ENCODE results near the gene LUC7L.
"Not testable (repeated sequence)": the region's sequence is repeated elsewhere in the genome, so short reads cannot be mapped to it uniquely, and the experiment has no call there.

The LUC7L gene

DNA sequence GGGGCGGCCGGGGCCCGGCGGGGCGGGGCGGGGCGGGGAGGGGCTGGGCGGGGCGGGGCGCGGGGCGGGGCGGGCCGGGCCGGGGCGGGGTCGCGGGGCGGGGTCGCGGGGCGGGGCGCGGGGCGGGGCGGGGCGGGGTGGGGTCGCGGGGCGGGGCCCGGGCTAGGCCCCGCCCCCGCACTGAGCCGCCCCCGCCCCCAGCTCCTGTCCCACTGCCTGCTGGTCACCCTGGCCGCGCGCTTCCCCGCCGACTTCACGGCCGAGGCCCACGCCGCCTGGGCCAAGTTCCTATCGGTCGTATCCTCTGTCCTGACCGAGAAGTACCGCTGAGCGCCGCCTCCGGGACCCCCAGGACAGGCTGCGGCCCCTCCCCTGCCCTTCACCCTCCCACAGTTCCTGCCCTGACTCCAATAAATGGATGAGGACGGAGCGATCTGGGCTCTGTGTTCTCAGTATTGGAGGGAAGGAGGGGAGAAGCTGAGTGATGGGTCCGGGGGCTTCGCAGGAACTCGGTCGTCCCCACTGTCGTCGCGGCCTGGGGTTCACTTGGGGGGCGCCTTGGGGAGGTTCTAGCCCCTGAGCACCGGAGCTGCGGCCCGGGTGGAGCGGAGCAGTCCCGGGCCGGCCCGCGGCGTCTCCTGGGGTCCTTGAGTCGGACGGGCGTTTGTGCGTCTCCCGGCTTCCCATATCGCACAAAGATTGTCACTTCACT is 64.3 kb downstream of the LUC7L start:
- DNase-seq (ENCODE audit: low spot score), result no peak

DNA sequence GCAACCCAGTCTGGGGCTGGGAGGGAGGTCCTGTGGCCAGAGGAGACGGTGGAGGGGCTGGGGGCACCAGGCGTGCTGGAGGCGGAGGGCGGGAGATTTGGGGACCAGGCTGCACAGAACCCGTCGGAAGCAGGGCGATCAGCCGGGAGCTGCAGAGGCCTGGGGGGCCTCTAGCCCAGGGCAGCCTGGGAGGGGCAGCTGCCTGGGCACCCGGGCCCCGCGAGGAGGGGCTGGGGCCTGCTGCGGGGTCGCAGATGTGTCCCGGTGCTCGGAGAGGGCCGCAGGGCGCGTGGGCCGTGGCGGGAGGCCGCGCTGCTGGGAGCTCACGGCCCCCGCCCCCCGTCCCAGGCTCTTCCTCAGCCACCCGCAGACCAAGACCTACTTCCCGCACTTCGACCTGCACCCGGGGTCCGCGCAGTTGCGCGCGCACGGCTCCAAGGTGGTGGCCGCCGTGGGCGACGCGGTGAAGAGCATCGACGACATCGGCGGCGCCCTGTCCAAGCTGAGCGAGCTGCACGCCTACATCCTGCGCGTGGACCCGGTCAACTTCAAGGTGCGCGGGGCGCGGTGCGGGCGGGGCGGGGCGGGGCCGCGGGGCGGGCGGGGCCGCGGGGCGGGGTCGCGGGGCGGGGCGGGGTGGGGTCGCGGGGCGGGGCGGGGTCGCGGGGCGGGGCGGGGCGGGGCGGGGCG is 65.0 kb downstream of the LUC7L start:
- DNase-seq (ENCODE audit: low spot score), result not testable (repeated sequence)

GRCh38 chr16:163696-164095 is 65.6 kb downstream of the LUC7L start:
- not testable (repeated sequence) for DNase-seq (ENCODE audit: low spot score)

GRCh38 chr16:163139-163538 is 66.1 kb downstream of the LUC7L start:
- DNase-seq (ENCODE audit: low spot score), result not testable (repeated sequence)

- no peak for DNase-seq (ENCODE audit: low spot score)
These were observed 66.8 kb downstream of the LUC7L start for GRCh38 chr16:162271-162991.

DNA sequence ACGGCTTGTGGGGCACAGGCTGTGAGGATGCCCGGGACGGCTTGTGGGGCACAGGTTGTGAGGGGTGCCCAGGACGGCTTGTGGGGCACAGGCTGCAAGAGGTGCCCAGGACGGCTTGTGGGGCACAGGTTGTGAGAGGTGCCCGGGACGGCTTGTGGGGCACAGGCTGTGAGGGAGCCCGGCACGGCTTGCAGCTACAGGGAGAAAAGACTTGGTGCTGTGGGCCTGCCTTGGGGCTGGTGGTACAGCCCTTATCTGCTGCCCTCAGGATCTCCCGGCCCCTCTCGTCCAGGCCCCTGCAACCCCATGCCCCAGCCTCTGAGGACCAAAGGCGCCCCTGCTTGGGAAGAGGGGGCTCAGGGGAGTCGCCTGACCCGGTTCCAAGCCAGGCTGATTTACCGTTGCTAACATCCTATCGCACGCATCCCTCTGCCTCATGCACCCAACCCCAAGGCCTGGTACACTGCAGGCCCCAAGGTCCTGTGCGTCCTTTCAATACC is 68.5 kb downstream of the LUC7L start:
- no peak for DNase-seq (ENCODE audit: low spot score)

DNA sequence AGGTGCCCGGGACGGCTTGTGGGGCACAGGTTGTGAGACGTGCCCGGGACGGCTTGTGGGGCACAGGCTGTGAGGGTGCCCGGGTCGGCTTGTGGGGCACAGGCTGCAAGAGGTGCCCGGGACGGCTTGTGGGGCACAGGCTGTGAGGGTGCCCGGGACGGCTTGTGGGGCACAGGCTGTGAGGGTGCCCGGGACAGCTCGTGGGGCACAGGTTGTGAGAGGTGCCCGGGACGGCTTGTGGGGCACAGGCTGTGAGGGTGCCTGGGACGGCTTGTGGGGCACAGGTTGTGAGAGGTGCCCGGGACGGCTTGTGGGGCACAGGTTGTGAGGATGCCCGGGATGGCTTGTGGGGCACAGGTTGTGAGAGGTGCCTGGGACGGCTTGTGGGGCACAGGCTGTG is 69.0 kb downstream of the LUC7L start:
- DNase-seq (ENCODE audit: low spot score), result not testable (repeated sequence)

DNA sequence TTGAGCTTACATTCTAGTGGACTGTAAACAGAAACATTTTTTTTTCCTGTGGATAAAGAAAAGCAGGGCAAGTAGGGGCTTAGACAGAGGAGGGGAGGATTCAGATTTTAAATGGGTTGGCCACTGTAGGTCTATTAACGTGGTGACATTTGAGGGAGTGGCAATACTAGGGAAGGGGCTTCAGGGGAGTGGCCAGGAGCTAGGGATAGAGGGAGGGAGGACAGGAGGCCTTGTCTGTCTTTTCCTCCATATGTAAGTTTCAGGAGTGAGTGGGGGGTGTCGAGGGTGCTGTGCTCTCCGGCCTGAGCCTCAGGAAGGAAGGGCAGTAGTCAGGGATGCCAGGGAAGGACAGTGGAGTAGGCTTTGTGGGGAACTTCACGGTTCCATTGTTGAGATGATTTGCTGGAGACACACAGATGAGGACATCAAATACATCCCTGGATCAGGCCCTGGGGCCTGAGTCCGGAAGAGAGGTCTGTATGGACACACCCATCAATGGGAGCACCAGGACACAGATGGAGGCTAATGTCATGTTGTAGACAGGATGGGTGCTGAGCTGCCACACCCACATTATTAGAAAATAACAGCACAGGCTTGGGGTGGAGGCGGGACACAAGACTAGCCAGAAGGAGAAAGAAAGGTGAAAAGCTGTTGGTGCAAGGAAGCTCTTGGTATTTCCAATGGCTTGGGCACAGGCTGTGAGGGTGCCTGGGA is 70.0 kb downstream of the LUC7L start:
- peak; percentile 31 for DNase-seq (ENCODE audit: low spot score)

DNA sequence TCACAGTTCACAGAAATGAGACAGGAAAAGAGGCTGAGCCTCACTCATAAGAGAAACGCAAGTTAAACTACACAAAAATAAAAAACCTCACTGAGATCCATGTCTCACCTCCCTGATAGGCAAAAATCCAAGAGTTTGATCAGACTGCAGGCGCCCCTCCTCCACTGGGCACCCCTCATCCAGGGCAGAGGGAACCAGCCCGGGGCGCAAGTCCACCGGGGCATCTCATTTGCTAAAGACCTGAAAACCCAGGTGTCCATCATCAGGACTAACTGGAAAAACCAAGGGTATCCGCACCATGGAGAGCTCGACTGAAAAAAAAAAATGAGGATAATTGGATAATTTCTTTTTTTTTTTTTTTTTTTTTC is 74.2 kb downstream of the LUC7L start:
- no peak for DNase-seq (ENCODE audit: low spot score)

DNA sequence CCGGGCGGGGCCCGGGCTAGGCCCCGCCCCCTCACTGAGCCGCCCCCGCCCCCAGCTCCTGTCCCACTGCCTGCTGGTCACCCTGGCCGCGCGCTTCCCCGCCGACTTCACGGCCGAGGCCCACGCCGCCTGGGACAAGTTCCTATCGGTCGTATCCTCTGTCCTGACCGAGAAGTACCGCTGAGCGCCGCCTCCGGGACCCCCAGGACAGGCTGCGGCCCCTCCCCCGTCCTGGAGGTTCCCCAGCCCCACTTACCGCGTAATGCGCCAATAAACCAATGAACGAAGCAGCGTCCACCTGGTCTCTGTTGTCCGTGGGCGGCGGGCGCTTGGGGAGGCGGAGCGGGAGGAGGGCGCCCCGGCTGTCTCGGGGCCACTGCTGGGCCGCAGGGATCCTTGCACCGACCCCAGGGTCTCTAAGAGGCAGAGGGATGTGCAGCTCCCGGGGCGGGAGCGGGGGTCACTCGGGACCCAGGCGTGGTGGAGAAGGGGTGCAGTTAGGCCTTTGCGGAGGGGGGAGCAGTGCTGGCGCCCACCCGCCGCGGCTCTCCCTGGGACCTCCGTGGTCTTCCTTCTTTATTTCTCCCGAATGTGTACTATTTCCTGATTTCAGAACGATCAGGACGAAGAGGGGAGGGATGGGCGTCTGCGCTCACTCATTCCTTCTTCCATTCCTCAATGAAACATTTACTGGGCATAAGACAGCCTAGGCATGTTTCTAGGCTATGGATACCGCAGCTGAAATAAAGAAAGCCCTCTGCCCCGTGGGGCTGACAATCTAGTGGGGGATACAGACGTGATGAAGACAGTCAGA is 74.8 kb downstream of the LUC7L start:
- no peak for DNase-seq (ENCODE audit: low spot score)

DNA sequence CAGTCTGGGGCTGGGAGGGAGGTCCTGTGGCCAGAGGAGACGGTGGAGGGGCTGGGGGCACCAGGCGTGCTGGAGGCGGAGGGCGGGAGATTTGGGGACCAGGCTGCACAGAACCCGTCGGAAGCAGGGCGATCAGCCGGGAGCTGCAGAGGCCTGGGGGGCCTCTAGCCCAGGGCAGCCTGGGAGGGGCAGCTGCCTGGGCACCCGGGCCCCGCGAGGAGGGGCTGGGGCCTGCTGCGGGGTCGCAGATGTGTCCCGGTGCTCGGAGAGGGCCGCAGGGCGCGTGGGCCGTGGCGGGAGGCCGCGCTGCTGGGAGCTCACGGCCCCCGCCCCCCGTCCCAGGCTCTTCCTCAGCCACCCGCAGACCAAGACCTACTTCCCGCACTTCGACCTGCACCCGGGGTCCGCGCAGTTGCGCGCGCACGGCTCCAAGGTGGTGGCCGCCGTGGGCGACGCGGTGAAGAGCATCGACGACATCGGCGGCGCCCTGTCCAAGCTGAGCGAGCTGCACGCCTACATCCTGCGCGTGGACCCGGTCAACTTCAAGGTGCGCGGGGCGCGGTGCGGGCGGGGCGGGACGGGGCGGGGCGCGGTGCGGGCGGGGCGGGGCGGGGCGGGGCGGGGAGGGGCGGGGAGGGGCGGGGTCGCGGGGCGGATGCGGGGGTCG is 75.6 kb downstream of the LUC7L start:
- not testable (repeated sequence) for DNase-seq (ENCODE audit: low spot score)

DNA sequence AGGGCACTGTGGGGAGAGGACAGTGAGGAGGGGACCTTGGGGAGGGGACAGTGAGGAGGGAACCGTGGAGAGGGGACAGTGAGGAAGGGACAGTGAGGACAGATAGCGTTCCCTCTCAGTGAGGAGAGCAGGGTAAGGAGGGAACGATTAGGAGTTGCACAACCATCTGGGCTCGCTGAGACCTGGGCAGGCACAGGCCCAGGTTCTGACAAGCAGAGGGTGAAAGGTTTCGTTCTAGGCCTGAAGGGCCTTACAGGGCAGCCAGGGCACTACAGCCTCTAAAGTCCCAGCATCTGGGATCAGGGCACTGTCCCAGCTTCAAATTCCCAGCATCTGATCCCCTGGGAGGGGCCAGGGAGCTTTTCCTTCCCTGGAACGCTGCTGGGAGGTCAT is 76.1 kb downstream of the LUC7L start:
- DNase-seq (ENCODE audit: low spot score), result not testable (repeated sequence)

DNA sequence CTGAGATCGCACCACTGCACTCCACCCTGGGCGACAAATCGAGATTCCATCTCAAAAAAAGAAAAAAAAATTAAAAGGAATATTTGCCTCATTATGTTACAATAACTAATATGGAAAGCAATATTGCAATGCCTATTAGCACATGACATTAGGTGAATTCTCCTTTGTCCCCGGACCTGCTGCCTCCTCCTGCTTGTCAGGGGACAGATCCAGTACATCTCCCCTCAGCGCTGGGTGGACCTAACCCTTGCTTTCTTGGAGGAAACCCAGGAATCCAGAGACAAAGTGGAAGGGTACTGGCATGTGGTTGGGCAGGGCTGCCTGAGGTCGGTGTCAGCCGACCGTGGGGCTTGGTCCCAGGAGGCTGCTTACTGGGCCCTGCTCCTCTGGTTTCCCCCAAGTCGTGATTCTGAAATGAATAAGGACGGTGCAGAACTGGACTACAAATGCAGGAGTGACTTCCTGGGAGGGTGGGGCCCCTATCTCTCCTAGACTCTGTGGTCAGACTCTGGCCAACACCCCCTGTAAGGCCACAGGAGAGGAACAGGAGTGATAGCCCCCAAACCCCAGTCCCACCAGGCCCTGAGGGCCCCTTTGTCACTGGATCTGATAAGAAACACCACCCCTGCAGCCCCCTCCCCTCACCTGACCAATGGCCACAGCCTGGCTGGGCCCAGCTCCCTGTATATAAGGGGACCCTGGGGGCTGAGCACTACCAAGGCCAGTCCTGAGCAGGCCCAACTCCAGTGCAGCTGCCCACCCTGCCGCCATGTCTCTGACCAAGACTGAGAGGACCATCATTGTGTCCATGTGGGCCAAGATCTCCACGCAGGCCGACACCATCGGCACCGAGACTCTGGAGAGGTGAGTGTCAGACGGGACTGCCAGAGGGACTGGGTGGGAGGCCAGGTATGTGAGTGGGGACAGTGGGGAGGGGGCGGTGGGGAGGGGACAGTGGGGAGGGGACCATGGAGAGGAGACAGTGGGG is 76.8 kb downstream of the LUC7L start, which contains the start of gene HBZ:
TSS of gene HBZ (plus strand) at position 504 of the 988 bp plus-strand sequence. CDS start at position 770, 266 bp downstream.
- no peak for DNase-seq (ENCODE audit: low spot score)

DNA sequence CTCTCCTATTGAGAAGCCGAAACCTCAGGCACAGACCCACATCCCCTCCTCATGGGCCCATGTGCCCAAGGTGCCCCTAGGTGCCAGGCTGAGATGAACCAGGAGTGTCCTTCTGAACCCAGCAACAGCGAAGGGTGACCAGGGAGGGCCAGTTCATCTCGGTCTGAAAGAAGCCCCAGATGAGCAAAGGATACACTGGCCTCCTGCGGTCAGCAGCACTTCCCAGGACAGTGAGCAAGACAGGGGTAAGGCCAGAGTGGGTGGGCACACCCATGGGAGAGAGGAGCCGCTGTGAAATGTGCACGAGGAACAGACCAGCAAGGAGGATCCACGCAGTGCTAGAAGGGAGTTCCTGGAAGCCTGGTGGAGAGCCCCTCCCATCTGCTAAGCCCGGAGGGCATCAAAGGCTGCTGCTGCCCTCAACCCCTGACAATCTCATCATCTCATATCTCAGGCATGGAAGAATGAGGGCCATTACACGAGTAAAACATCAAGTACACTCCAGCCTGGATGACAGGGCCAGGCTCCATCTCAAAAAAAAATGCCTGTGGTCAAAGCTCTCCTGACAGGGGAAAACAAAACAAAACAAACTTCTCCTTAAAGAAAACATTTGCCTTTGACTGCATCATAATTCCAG is 80.1 kb downstream of the LUC7L start:
- peak; percentile 17 for DNase-seq (ENCODE audit: low spot score)

GRCh38 chr16:146646-147045 is 82.6 kb downstream of the LUC7L start:
- DNase-seq (ENCODE audit: low spot score), result no peak

DNA sequence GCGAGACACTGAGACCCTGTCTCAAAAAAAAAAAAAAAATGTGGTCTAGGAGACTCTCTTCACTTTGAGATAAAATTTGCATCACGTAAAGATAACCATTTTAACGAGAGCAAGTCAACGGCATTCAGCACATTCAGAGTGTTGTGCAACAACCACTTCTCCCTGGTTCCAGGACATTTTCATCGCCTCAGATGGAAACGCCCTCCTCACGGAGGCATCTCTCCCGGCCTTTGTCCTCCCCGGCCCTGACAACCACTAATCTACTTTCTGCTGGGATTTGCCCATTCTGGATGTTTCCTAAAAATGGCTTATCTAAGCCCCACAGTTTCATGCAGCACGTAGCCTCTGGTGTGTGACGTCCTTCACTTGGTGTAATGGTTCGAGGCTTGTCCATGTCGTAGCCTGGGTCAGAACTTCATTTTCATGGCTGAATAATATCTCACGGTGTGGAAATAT is 84.4 kb downstream of the LUC7L start:
- no peak for DNase-seq (ENCODE audit: low spot score)

- DNase-seq (ENCODE audit: low spot score), result no peak
These were observed 85.8 kb downstream of the LUC7L start for GRCh38 chr16:143456-143855.

GRCh38 chr16:143047-143446 is 86.2 kb downstream of the LUC7L start:
- DNase-seq (ENCODE audit: low spot score), result no peak
